GM23248 (cell line): ENCODE measurements around the gene POLRMT. TPM values are rescaled to one million over a fixed set of nuclear protein-coding genes. Genes with fewer than 3 reads are reported as not detected.

Experiments used
- DNase-seq: peaks from one replicate; pipeline ENCODE4 v3.0.0-alpha.2; 2015
- H2AFZ ChIP-seq: fragments of 200-600 bp; sonication (generic); 2 replicates; pipeline ENCODE4 v1.6.1; 2016; ENCODE audit warnings: antibody characterized with exemption
- H3F3A ChIP-seq: fragments of 200-600 bp; sonication (generic); 2 replicates; pipeline ENCODE4 v1.6.1; 2016; ENCODE audit warnings: mild to moderate bottlenecking, antibody characterized with exemption, mixed run types; ENCODE audit not compliant: insufficient read depth
- H3K27ac ChIP-seq: fragments of 200-600 bp; sonication (generic); 2 replicates; pipeline ENCODE4 v1.5.1; 2016; ENCODE audit warnings: mild to moderate bottlenecking
- H3K27me3 ChIP-seq: fragments of 200-600 bp; sonication (generic); replicated peaks from 2 replicates; pipeline ENCODE4 v1.6.1; 2016; ENCODE audit warnings: mild to moderate bottlenecking; ENCODE audit not compliant: insufficient read depth
- H3K36me3 ChIP-seq: fragments of 200-600 bp; sonication (generic); 2 replicates; pipeline ENCODE4 v1.6.1; 2016; ENCODE audit warnings: low read depth, mild to moderate bottlenecking
- H3K4me1 ChIP-seq: fragments of 200-600 bp; sonication (generic); 2 replicates; pipeline ENCODE4 v1.6.1; 2016; ENCODE audit warnings: mild to moderate bottlenecking; ENCODE audit not compliant: insufficient read depth
- H3K4me2 ChIP-seq: fragments of 200-600 bp; sonication (generic); one replicate; pipeline ENCODE4 v1.6.1; 2016; ENCODE audit warnings: mild to moderate bottlenecking; ENCODE audit not compliant: unreplicated experiment
- H3K4me3 ChIP-seq: fragments of 200-600 bp; sonication (generic); 2 replicates; pipeline ENCODE4 v1.5.1; 2016; ENCODE audit warnings: mild to moderate bottlenecking
- H3K79me2 ChIP-seq: fragments of 200-600 bp; sonication (generic); 2 replicates; pipeline ENCODE4 v1.6.1; 2016; ENCODE audit warnings: mild to moderate bottlenecking; ENCODE audit not compliant: insufficient read depth
- H3K9ac ChIP-seq: fragments of 200-600 bp; sonication (generic); 2 replicates; pipeline ENCODE4 v1.6.1; 2016; ENCODE audit warnings: mild to moderate bottlenecking
- H3K9me2 ChIP-seq: fragments of 200-600 bp; sonication (generic); 2 replicates; pipeline ENCODE4 v1.6.1; 2016; ENCODE audit warnings: mixed run types, mild to moderate bottlenecking, moderate library complexity; ENCODE audit not compliant: insufficient read depth
- H3K9me3 ChIP-seq: fragments of 200-600 bp; sonication (generic); one replicate; pipeline ENCODE4 v1.6.1; 2017; ENCODE audit warnings: low read depth
- H4K20me1 ChIP-seq: fragments of 200-600 bp; sonication (generic); 2 replicates; pipeline ENCODE4 v1.6.0; 2016; ENCODE audit not compliant: insufficient read depth
- EZH2 ChIP-seq: fragments of 200-600 bp; sonication (generic); IDR thresholded peaks from 2 replicates; pipeline ENCODE4 v1.6.1; 2018; ENCODE audit warnings: antibody characterized with exemption, mild to moderate bottlenecking; ENCODE audit not compliant: insufficient read depth, poor library complexity, severe bottlenecking
- EZH2phosphoT487 ChIP-seq: fragments of 200-600 bp; sonication (generic); IDR thresholded peaks from 2 replicates; pipeline ENCODE4 v1.6.1; 2018; ENCODE audit warnings: antibody characterized with exemption, moderate library complexity, mild to moderate bottlenecking, low read depth; ENCODE audit not compliant: insufficient read depth
- WGBS, 2 experiments: methylation state at CpG; one replicate each; pipeline ENCODE4 v1.1.6; 2015 to 2017; ENCODE audit warnings: low lambda C conversion rate in 2 of 2, low coverage in 1 of 2; ENCODE audit errors: missing lambda C conversion rate in 2 of 2; 5-methylcytosine and 5-hydroxymethylcytosine counted together
- in situ Hi-C: fragments of 300-500 bp; cut with MboI; formaldehyde crosslinking; loops from 2 replicates; pipeline ENCODE4 v1.15.0; 2020
- polyA plus RNA-seq: library from polyadenylated mRNA; unstranded; fragments of >200 nt; fragmentation: Nextera tagmentation; extraction: Ambion mirVana; gene quantifications from 2 replicates; pipeline ENCODE4 v1.2.1, GENCODE V29; 2016
- total RNA-seq: library from RNA; depleted of rRNA; stranded (reverse); fragments of >200 nt; shearing (Covaris generic); gene quantifications from 2 replicates; pipeline ENCODE4 v1.2.3, GENCODE V29; 2014

Gene POLRMT
- total and polyA plus RNA-seq, 2 experiments from 2014 or later: 23.6 to 36.2 TPM

GRCh38 chr19:661427-662196 lies 28.3 kb upstream of the POLRMT start:
- H3K79me2 ChIP-seq: peaks cover 61% of the 10 kb centered on the region
- in situ Hi-C loops: no loop called here
- H3K27ac ChIP-seq: peak overlapping the region; percentile 91
- H2AFZ ChIP-seq: no peak overlapping the region
- no peaks in the 10 kb centered on the region for H4K20me1 ChIP-seq
- no peaks in the 10 kb centered on the region for H3K27me3 ChIP-seq
- no peaks in the 10 kb centered on the region for H3K9me2 ChIP-seq
- no peaks in the 10 kb centered on the region for H3K9me3 ChIP-seq
- peak overlapping the region; percentile 90 for H3K4me3 ChIP-seq
- H3K9ac ChIP-seq: peak overlapping the region; percentile 96
- H3K4me2 ChIP-seq: peak overlapping the region; percentile 99
- H3F3A ChIP-seq: peaks cover 10% of the 10 kb centered on the region; the same call in 1 of the 2 replicates
- 7 to 9% methylated on average over 31 of the region's 31 CpGs for WGBS, 2 experiments
- H3K36me3 ChIP-seq: no peaks in the 10 kb centered on the region
- TF ChIP-seq EZH2: no peak
- TF ChIP-seq EZH2phosphoT487: no peak
- DNase-seq: peak; percentile 68
- H3K4me1 ChIP-seq: peaks cover 25% of the 10 kb centered on the region

GRCh38 chr19:660793-661426 lies 27.6 kb upstream of the POLRMT start:
- Histone ChIP-seq H3K9me3 (no peaks in the 10 kb centered on the region), H3K9me2 (no peaks in the 10 kb centered on the region), H3K27ac (peak overlapping the region; percentile 91), H3K27me3 (no peaks in the 10 kb centered on the region), H3K36me3 (no peaks in the 10 kb centered on the region), H4K20me1 (no peaks in the 10 kb centered on the region), H3K4me2 (peak overlapping the region; percentile 99), H3K4me1 (peaks cover 25% of the 10 kb centered on the region), H3F3A (peaks cover 10% of the 10 kb centered on the region; the same call in 1 of the 2 replicates), H3K9ac (peak overlapping the region; percentile 96), H3K79me2 (peaks cover 68% of the 10 kb centered on the region), H3K4me3 (peak overlapping the region; percentile 90), H2AFZ (no peak overlapping the region)
- DNase-seq: no peak
- in situ Hi-C loops: no loop called here
- 51 to 58% methylated on average over 18 to 20 of the region's 20 CpGs for WGBS, 2 experiments
- TF ChIP-seq EZH2phosphoT487: no peak
- TF ChIP-seq EZH2: no peak

- Histone ChIP-seq H3K27me3 (no peaks in the 10 kb centered on the region), H2AFZ (no peak overlapping the region), H3K36me3 (no peaks in the 10 kb centered on the region), H3K9me2 (no peaks in the 10 kb centered on the region), H3K9me3 (no peaks in the 10 kb centered on the region), H3F3A (peaks cover 10% of the 10 kb centered on the region; the same call in 1 of the 2 replicates), H3K9ac (peak overlapping the region; percentile 96), H4K20me1 (no peaks in the 10 kb centered on the region), H3K27ac (peak overlapping the region; percentile 91), H3K4me1 (peaks cover 25% of the 10 kb centered on the region), H3K4me3 (peak overlapping the region; percentile 66), H3K4me2 (peak overlapping the region; percentile 71), H3K79me2 (peaks cover 86% of the 10 kb centered on the region)
- 5 to 13% methylated on average over 38 to 45 of the region's 50 CpGs for WGBS, 2 experiments
- TF ChIP-seq EZH2 (no peak), EZH2phosphoT487 (no peak)
- DNase-seq: peak; percentile 98
- in situ Hi-C loops: no loop called here
Measured at GRCh38 chr19:658916-659839, 25.8 kb upstream of the POLRMT start.
